ENCODE measurements around the gene RBBP6.

DNA sequence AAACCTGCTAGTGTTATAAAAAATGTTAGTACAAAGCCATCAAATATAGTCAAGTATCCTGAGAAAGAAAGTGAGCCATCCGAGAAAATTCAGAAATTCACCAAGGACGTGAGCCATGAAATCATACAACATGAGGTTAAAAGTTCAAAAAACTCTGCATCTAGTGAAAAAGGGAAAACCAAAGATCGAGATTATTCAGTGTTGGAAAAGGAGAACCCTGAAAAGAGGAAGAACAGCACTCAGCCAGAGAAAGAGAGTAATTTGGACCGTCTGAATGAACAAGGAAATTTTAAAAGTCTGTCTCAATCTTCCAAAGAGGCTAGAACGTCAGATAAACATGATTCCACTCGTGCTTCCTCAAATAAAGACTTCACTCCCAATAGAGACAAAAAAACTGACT is 31.7 kb downstream of the RBBP6 start:
- TF ChIP-seq, protein P1, sequence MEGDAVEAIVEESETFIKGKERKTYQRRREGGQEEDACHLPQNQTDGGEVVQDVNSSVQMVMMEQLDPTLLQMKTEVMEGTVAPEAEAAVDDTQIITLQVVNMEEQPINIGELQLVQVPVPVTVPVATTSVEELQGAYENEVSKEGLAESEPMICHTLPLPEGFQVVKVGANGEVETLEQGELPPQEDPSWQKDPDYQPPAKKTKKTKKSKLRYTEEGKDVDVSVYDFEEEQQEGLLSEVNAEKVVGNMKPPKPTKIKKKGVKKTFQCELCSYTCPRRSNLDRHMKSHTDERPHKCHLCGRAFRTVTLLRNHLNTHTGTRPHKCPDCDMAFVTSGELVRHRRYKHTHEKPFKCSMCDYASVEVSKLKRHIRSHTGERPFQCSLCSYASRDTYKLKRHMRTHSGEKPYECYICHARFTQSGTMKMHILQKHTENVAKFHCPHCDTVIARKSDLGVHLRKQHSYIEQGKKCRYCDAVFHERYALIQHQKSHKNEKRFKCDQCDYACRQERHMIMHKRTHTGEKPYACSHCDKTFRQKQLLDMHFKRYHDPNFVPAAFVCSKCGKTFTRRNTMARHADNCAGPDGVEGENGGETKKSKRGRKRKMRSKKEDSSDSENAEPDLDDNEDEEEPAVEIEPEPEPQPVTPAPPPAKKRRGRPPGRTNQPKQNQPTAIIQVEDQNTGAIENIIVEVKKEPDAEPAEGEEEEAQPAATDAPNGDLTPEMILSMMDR (conservative IDR thresholded peaks at IDR 0.05; ENCODE audit: low read depth, low read length): no peak
- TF ChIP-seq EZH2 (IDR thresholded peaks at IDR 0.05; ENCODE audit: low read length, unreplicated experiment) (no peak), EZH2phosphoT487 (IDR thresholded peaks at IDR 0.05; ENCODE audit: borderline replicate concordance, low read length) (no peak)

Measured in PC-3 (cell line).